ENCODE measurements around the gene GPR158.
"Not testable (repeated sequence)": the region's sequence is repeated elsewhere in the genome, so short reads cannot be mapped to it uniquely, and the experiment has no call there.

The GPR158 gene

GRCh38 chr10:25174461-25175230 lies at the start of gene GPR158:
GPR158 (plus strand) TSS chr10:25175001; CDS start chr10:25175421, 420 bp downstream.
- no peak for DNase-seq (ENCODE audit: low spot score)

- DNase-seq (ENCODE audit: low spot score): no peak
These were observed 49.6 kb upstream of the GPR158 start for GRCh38 chr10:25125201-25125611.

- DNase-seq (ENCODE audit: low spot score): no peak
These were observed 45.2 kb upstream of the GPR158 start for GRCh38 chr10:25129592-25129991.

GRCh38 chr10:25130906-25131305 lies 43.9 kb upstream of the GPR158 start:
- DNase-seq (ENCODE audit: low spot score): no peak

- DNase-seq (ENCODE audit: low spot score): no peak
These were observed 32.5 kb upstream of the GPR158 start for GRCh38 chr10:25142116-25142864.

GRCh38 chr10:25157650-25158049 lies 17.2 kb upstream of the GPR158 start:
- no peak for DNase-seq (ENCODE audit: low spot score)

GRCh38 chr10:25159591-25159990 lies 15.2 kb upstream of the GPR158 start:
- DNase-seq (ENCODE audit: low spot score): no peak

GRCh38 chr10:25162391-25162790 lies 12.4 kb upstream of the GPR158 start:
- no peak for DNase-seq (ENCODE audit: low spot score)

- DNase-seq (ENCODE audit: low spot score): not testable (repeated sequence)
These were observed 11.3 kb upstream of the GPR158 start for GRCh38 chr10:25163464-25163863.

GRCh38 chr10:25169740-25170139 lies 5.1 kb upstream of the GPR158 start:
- no peak for DNase-seq (ENCODE audit: low spot score)

GRCh38 chr10:25170627-25171026 lies 4.2 kb upstream of the GPR158 start:
- DNase-seq (ENCODE audit: low spot score): no peak

- DNase-seq (ENCODE audit: low spot score): no peak
These were observed 973 bp downstream of the GPR158 start for GRCh38 chr10:25175527-25176420.

GRCh38 chr10:25176421-25176968 lies 1.7 kb downstream of the GPR158 start:
- DNase-seq (ENCODE audit: low spot score): no peak

- DNase-seq (ENCODE audit: low spot score): no peak
These were observed 2.4 kb downstream of the GPR158 start for GRCh38 chr10:25177093-25177753.

- no peak for DNase-seq (ENCODE audit: low spot score)
These were observed 2.9 kb downstream of the GPR158 start for GRCh38 chr10:25177754-25178135.

GRCh38 chr10:25178411-25178810 lies 3.6 kb downstream of the GPR158 start:
- DNase-seq (ENCODE audit: low spot score): no peak

- no peak for DNase-seq (ENCODE audit: low spot score)
These were observed 6.0 kb downstream of the GPR158 start for GRCh38 chr10:25180801-25181200.

GRCh38 chr10:25182636-25183035 lies 7.8 kb downstream of the GPR158 start:
- no peak for DNase-seq (ENCODE audit: low spot score)

GRCh38 chr10:25191162-25191895 lies 16.5 kb downstream of the GPR158 start:
- DNase-seq (ENCODE audit: low spot score): no peak

GRCh38 chr10:25198151-25198550 lies 23.4 kb downstream of the GPR158 start:
- no peak for DNase-seq (ENCODE audit: low spot score)
